ENCODE results near the gene EXOG.

EXOG gene

GRCh38 chr3:38510631-38511030 lies 14.5 kb downstream of the EXOG start:
- no peak for ATAC-seq
- no peak for TF ChIP-seq TCF4 (CRISPR knock-in tag; IDR thresholded peaks at IDR 0.05; ENCODE audit: borderline replicate concordance)
- TF ChIP-seq PPARA (CRISPR knock-in tag; IDR thresholded peaks at IDR 0.05; ENCODE audit: borderline replicate concordance): no peak
- no peak for TF ChIP-seq CSDC2 (CRISPR knock-in tag; IDR thresholded peaks at IDR 0.05)
- TF ChIP-seq RARB (CRISPR knock-in tag; IDR thresholded peaks at IDR 0.05): no peak
- no peak for TF ChIP-seq ARNTL (CRISPR knock-in tag; IDR thresholded peaks at IDR 0.05; ENCODE audit: borderline replicate concordance, low read depth)
- no peak for TF ChIP-seq SNAI2 (CRISPR knock-in tag; IDR thresholded peaks at IDR 0.05)
- no peak for TF ChIP-seq TOX (CRISPR knock-in tag; IDR thresholded peaks at IDR 0.05; ENCODE audit: borderline replicate concordance)
- TF ChIP-seq, protein P1, sequence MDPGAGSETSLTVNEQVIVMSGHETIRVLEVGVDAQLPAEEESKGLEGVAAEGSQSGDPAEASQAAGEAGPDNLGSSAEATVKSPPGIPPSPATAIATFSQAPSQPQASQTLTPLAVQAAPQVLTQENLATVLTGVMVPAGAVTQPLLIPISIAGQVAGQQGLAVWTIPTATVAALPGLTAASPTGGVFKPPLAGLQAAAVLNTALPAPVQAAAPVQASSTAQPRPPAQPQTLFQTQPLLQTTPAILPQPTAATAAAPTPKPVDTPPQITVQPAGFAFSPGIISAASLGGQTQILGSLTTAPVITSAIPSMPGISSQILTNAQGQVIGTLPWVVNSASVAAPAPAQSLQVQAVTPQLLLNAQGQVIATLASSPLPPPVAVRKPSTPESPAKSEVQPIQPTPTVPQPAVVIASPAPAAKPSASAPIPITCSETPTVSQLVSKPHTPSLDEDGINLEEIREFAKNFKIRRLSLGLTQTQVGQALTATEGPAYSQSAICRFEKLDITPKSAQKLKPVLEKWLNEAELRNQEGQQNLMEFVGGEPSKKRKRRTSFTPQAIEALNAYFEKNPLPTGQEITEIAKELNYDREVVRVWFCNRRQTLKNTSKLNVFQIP (CRISPR knock-in tag; IDR thresholded peaks at IDR 0.05; ENCODE audit: borderline replicate concordance, low read depth): no peak

DNA sequence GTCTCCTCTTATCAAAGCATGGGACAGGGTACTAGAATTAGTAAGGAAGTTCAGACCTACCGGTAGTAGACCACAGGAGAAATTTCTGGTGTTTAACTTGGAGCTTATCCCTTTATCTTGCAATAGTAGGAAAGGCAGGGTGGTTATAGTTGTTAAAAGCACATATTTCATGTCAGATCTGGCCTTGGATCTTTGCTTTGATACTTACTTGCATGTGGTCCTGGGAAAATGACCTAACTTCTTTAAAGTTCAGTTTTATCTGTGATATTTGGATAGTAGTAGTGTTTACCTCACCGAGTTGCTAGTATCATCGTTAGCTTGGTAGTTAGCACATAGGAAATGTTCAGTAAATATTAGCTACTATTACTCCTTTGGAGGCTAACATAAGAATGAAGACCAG lies 15.4 kb downstream of the EXOG start:
- no peak for TF ChIP-seq ZFP3 (CRISPR knock-in tag; IDR thresholded peaks at IDR 0.05)
- no peak for TF ChIP-seq ZFP30 (CRISPR knock-in tag; IDR thresholded peaks at IDR 0.05)
- no peak for TF ChIP-seq ZC3H10 (CRISPR knock-in tag; IDR thresholded peaks at IDR 0.05)
- no peak for TF ChIP-seq OSR1 (CRISPR knock-in tag; IDR thresholded peaks at IDR 0.05)
- TF ChIP-seq ESRRG (CRISPR knock-in tag; IDR thresholded peaks at IDR 0.05): no peak
- no peak for TF ChIP-seq ZNF70 (CRISPR knock-in tag; IDR thresholded peaks at IDR 0.05)
- TF ChIP-seq ZNF565 (CRISPR knock-in tag; conservative IDR thresholded peaks at IDR 0.05; ENCODE audit: low read depth): no peak
- no peak for TF ChIP-seq TCF4 (CRISPR knock-in tag; IDR thresholded peaks at IDR 0.05; ENCODE audit: borderline replicate concordance)
- TF ChIP-seq PPARA (CRISPR knock-in tag; IDR thresholded peaks at IDR 0.05; ENCODE audit: borderline replicate concordance): no peak
- no peak for TF ChIP-seq ISL1 (CRISPR knock-in tag; IDR thresholded peaks at IDR 0.05)
- TF ChIP-seq, protein P2, sequence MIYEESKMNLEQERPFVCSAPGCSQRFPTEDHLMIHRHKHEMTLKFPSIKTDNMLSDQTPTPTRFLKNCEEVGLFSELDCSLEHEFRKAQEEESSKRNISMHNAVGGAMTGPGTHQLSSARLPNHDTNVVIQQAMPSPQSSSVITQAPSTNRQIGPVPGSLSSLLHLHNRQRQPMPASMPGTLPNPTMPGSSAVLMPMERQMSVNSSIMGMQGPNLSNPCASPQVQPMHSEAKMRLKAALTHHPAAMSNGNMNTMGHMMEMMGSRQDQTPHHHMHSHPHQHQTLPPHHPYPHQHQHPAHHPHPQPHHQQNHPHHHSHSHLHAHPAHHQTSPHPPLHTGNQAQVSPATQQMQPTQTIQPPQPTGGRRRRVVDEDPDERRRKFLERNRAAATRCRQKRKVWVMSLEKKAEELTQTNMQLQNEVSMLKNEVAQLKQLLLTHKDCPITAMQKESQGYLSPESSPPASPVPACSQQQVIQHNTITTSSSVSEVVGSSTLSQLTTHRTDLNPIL (CRISPR knock-in tag; IDR thresholded peaks at IDR 0.05; ENCODE audit: low read depth): no peak
- no peak for TF ChIP-seq PATZ1 (CRISPR knock-in tag; IDR thresholded peaks at IDR 0.05; ENCODE audit: borderline replicate concordance)
- TF ChIP-seq RARB (CRISPR knock-in tag; IDR thresholded peaks at IDR 0.05): no peak
- TF ChIP-seq, protein P3, sequence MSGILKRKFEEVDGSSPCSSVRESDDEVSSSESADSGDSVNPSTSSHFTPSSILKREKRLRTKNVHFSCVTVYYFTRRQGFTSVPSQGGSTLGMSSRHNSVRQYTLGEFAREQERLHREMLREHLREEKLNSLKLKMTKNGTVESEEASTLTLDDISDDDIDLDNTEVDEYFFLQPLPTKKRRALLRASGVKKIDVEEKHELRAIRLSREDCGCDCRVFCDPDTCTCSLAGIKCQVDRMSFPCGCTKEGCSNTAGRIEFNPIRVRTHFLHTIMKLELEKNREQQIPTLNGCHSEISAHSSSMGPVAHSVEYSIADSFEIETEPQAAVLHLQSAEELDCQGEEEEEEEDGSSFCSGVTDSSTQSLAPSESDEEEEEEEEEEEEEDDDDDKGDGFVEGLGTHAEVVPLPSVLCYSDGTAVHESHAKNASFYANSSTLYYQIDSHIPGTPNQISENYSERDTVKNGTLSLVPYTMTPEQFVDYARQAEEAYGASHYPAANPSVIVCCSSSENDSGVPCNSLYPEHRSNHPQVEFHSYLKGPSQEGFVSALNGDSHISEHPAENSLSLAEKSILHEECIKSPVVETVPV (CRISPR knock-in tag; IDR thresholded peaks at IDR 0.05): no peak
- no peak for TF ChIP-seq CSDC2 (CRISPR knock-in tag; IDR thresholded peaks at IDR 0.05)
- no peak for TF ChIP-seq BACH2 (CRISPR knock-in tag; IDR thresholded peaks at IDR 0.05; ENCODE audit: borderline replicate concordance)
- no peak for TF ChIP-seq TOX (CRISPR knock-in tag; IDR thresholded peaks at IDR 0.05; ENCODE audit: borderline replicate concordance)
- TF ChIP-seq, protein P4, sequence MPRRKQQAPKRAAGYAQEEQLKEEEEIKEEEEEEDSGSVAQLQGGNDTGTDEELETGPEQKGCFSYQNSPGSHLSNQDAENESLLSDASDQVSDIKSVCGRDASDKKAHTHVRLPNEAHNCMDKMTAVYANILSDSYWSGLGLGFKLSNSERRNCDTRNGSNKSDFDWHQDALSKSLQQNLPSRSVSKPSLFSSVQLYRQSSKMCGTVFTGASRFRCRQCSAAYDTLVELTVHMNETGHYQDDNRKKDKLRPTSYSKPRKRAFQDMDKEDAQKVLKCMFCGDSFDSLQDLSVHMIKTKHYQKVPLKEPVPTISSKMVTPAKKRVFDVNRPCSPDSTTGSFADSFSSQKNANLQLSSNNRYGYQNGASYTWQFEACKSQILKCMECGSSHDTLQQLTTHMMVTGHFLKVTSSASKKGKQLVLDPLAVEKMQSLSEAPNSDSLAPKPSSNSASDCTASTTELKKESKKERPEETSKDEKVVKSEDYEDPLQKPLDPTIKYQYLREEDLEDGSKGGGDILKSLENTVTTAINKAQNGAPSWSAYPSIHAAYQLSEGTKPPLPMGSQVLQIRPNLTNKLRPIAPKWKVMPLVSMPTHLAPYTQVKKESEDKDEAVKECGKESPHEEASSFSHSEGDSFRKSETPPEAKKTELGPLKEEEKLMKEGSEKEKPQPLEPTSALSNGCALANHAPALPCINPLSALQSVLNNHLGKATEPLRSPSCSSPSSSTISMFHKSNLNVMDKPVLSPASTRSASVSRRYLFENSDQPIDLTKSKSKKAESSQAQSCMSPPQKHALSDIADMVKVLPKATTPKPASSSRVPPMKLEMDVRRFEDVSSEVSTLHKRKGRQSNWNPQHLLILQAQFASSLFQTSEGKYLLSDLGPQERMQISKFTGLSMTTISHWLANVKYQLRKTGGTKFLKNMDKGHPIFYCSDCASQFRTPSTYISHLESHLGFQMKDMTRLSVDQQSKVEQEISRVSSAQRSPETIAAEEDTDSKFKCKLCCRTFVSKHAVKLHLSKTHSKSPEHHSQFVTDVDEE (CRISPR knock-in tag; IDR thresholded peaks at IDR 0.05): no peak
- TF ChIP-seq, protein P1 (CRISPR knock-in tag; IDR thresholded peaks at IDR 0.05; ENCODE audit: borderline replicate concordance, low read depth): no peak
- no peak for ATAC-seq

Data from SK-N-SH treated with all-trans-retinoic acid at 6 μM for 48 hours (cell line).